Right renal cortex interstitium (tissue), 3 donors: Measurements from ENCODE around the gene CSMD2. TPM values are rescaled to one million over a fixed set of nuclear protein-coding genes. Genes with fewer than 3 reads are reported as not detected.

Experiments used
- DNase-seq, 3 donors: peaks; one replicate each; pipeline ENCODE4 v3.0.0-alpha.2; 2013; ENCODE audit warnings: low read depth in 3 of 3, low spot score in 2 of 3
- polyA plus RNA-seq, 3 donors: library from polyadenylated mRNA; unstranded; fragments of 120-200 nt; gene quantifications; one replicate each; pipeline ENCODE4 v1.2.1, GENCODE V29; 2013; ENCODE audit not compliant: insufficient read length in 3 of 3

The CSMD2 gene
- polyA plus RNA-seq, 3 donors, result 0.78 to 1.1 (median 0.92) TPM

- no peak for DNase-seq
These were observed 687.6 kb downstream of the CSMD2 start for GRCh38 chr1:33477451-33477850.

DNA sequence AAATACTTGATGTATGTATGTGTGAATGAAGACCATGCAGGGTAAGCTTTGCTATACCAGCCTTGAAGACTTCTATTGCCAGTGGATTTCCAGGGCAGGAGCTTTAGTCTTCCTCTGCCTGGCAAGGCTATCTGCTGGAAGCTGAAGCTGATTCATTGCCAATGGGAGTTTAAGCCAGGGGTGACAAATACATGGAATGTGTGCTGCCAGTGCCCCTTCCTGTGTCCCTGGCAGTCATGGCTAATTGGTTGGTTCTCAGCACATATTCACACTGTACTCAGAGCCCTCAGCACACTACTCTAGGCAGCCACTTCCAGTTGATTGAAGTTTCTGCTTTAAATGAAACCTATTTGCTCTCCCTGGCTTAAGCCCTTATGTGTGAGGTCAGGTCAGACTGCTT lies 691.1 kb downstream of the CSMD2 start:
- DNase-seq, result no peak

- peak; percentile 89 to 95 (median 94) for DNase-seq
These were observed 692.6 kb downstream of the CSMD2 start, which contains the start of gene ZSCAN20 for GRCh38 chr1:33472269-33472980. TSS of gene ZSCAN20 (plus strand) at chr1:33472645. CDS start at chr1:33479289, 6,644 bp downstream.

- DNase-seq, result no peak
These were observed 693.6 kb downstream of the CSMD2 start for GRCh38 chr1:33471416-33471815.

GRCh38 chr1:33470495-33471012 lies 694.5 kb downstream of the CSMD2 start:
- peak; percentile 72 for DNase-seq

GRCh38 chr1:33469691-33470090 lies 695.3 kb downstream of the CSMD2 start:
- no peak for DNase-seq

GRCh38 chr1:33468967-33469366 lies 696.1 kb downstream of the CSMD2 start:
- DNase-seq, result no peak

DNA sequence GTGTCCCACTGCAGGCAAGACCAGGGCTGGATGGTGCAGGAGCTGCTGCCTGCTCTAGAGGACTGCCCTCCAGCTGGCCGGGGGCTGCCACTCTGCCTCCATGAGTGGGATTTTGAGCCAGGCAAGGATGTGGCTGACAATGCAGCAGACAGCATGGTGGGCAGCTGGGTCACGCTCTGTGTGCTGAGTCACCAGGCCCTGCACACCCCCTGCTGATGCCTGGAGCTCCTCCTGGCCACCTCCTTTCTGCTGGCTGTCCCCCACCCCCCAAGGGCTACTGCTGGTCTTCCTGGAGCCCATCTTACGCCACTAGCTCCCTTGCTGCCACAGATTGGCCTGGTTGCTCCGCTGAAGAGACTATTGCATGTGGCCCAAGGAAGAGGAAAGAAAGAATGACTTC lies 696.5 kb downstream of the CSMD2 start:
- DNase-seq, result no peak

GRCh38 chr1:33468011-33468410 lies 697.0 kb downstream of the CSMD2 start:
- no peak for DNase-seq

- no peak for DNase-seq
These were observed 698.9 kb downstream of the CSMD2 start for GRCh38 chr1:33466159-33466558.

DNA sequence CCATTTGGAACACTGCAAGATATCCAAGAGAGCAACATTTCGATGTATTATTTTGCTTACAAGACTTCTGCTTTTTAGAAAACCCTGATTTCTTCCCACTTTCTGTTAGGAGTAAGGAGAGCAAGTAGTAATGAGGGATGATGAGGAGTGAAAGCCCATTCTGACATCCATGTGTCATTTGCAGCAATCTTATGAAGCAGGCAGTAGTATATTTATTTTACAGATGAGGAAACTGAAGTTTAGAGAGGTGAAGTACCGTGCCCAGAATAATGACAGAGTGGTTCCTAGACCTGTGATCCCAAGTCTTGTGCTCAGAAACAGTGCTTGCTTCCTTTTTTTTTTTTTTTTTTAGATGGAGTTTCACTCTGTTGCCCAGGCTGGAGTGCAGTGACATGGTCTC lies 699.7 kb downstream of the CSMD2 start:
- DNase-seq, result no peak

DNA sequence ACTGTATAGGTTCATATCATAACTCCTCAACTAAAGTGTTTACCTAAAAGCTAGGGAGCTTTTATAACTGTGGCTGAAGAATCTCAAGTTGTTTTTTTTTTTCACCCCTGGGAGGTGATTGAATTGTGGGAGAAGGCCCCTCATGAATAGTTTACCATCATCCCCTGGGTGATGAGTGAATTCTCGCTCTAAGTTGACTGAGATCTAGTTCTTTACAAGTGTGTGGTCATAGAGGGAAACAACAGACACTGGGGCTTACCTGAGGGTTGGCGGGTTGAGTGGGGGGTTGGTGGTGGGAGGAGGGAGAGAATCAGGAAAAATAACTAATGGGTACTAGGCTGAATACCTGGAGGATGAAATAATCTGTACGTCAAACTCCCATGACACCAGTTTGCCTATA lies 700.5 kb downstream of the CSMD2 start:
- DNase-seq, result no peak

Other genes starting within 250 kb of the CSMD2 start
- under 1 TPM in 2 of 3 donors, not detected in 1; 0.06 TPM for gene C1orf94, start 11.7 kb upstream of the CSMD2 start, polyA plus RNA-seq